ENCODE measurements around the gene CLCN5.

The CLCN5 gene

DNA sequence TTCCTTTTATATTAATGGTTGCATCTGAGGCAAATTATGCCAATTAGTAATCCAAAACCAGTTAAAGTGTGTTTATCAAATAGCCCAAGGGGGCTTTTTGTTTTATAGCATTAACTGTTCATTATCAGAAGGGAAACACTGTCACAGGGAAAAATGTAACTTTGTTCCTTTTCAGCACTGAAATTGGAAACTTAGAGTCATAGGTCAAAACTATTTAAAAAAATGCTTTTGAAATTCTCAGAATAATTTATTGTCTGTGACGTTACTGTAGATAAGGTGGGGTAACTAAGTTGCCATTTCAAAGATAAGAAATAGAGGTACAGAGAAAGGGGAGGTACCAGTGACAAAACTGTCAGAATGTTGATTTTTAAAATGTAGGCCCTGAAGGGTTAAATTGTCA, 149.1 kb downstream of the CLCN5 start:
- H3K4me3 ChIP-seq (ENCODE audit: low read depth, low read length) = no peak overlapping the region
- TF ChIP-seq, protein P1, sequence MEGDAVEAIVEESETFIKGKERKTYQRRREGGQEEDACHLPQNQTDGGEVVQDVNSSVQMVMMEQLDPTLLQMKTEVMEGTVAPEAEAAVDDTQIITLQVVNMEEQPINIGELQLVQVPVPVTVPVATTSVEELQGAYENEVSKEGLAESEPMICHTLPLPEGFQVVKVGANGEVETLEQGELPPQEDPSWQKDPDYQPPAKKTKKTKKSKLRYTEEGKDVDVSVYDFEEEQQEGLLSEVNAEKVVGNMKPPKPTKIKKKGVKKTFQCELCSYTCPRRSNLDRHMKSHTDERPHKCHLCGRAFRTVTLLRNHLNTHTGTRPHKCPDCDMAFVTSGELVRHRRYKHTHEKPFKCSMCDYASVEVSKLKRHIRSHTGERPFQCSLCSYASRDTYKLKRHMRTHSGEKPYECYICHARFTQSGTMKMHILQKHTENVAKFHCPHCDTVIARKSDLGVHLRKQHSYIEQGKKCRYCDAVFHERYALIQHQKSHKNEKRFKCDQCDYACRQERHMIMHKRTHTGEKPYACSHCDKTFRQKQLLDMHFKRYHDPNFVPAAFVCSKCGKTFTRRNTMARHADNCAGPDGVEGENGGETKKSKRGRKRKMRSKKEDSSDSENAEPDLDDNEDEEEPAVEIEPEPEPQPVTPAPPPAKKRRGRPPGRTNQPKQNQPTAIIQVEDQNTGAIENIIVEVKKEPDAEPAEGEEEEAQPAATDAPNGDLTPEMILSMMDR (IDR thresholded peaks at IDR 0.05; ENCODE audit: low read depth, low read length) = no peak
- TF ChIP-seq MYC (IDR thresholded peaks at IDR 0.05; ENCODE audit: low read depth, low read length) (no peak), POLR2A (IDR thresholded peaks at IDR 0.05; ENCODE audit: extremely low read depth, insufficient read length) (no peak)
- TF ChIP-seq, protein P2, sequence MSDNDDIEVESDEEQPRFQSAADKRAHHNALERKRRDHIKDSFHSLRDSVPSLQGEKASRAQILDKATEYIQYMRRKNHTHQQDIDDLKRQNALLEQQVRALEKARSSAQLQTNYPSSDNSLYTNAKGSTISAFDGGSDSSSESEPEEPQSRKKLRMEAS (IDR thresholded peaks at IDR 0.05; ENCODE audit: low read depth, low read length) = no peak
- DNase-seq (ENCODE audit: low read depth) = no peak

DNA sequence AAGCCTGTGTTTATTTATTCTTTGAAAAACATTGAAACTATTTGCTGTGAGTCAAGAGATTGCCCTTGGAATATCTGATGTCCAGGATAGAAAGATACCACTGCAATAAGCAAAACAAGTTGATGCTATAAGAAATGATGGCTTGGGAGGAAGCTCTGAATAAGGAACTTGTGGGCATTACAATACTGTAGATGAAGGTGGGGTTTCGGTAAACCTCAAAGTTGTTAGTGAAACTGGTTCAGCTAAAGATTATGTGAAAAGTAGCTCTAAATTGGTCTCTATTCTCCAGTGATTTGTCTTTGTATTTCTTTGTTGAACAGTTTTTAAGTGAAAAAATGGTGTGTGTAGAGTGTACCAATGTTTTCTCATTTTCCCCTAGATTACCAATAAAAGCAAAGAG, 149.7 kb downstream of the CLCN5 start:
- TF ChIP-seq, protein P1 (IDR thresholded peaks at IDR 0.05; ENCODE audit: low read depth, low read length) = no peak
- TF ChIP-seq POLR2A (IDR thresholded peaks at IDR 0.05; ENCODE audit: extremely low read depth, insufficient read length) (no peak), MYC (IDR thresholded peaks at IDR 0.05; ENCODE audit: low read depth, low read length) (no peak)
- TF ChIP-seq, protein P2 (IDR thresholded peaks at IDR 0.05; ENCODE audit: low read depth, low read length) = no peak
- H3K4me3 ChIP-seq (ENCODE audit: low read depth, low read length) = no peak overlapping the region
- no peak for DNase-seq (ENCODE audit: low read depth)

DNA sequence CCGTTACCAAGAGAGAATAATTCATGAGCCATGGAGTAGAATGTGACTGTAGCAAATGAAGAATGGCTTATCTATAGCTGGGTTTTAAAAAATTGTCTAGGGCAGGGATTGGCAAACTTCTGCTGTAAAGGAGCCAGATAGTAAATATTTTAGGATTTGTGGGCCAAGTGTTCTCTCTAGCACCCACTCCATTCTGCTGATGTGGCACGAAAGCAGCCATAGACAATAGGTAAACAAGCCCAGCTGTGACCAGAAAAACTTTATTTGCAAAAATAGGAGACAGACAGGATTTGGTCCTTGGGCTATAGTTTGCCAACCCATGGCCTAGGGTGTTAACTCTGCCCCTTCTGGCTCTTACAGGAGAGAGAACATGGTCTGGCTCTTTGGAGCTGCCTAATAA, 151.2 kb downstream of the CLCN5 start:
- no peak overlapping the region for H3K4me3 ChIP-seq (ENCODE audit: low read depth, low read length)
- no peak for DNase-seq (ENCODE audit: low read depth)
- TF ChIP-seq, protein P1 (IDR thresholded peaks at IDR 0.05; ENCODE audit: low read depth, low read length) = no peak
- TF ChIP-seq MYC (IDR thresholded peaks at IDR 0.05; ENCODE audit: low read depth, low read length) = no peak
- TF ChIP-seq POLR2A (IDR thresholded peaks at IDR 0.05; ENCODE audit: extremely low read depth, insufficient read length) = no peak
- TF ChIP-seq, protein P2 (IDR thresholded peaks at IDR 0.05; ENCODE audit: low read depth, low read length) = no peak

DNA sequence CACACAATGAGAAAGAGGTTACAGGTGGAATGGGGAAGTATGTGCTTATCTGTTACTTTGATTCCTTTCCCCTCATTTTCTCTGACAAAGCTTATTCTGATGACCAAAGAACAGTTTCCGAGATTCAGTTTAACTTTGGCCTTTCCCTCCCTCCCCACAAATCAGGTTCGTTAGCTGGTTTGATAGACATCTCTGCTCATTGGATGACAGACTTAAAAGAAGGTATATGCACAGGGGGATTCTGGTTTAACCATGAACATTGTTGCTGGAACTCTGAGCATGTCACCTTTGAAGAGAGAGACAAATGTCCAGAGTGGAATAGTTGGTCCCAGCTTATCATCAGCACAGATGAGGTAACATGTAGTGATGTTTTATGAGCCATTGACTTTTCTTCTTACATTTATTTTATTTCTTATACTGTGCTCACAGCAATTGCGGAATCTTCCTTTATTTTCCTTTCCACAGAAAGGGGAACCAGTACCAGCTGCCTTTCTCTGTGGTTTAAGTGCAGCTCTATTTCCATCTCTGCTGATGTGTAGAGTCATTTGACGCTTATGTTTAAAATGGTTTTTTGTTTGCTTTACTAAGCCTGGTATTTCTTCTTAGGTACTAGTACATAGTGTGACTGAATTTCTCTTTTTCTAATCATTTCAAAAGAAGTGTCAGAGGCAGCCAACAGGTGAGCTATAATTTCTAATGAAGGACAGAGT, 153.4 kb downstream of the CLCN5 start:
- peak; percentile 5 for DNase-seq (ENCODE audit: low read depth)
- TF ChIP-seq POLR2A (IDR thresholded peaks at IDR 0.05; ENCODE audit: extremely low read depth, insufficient read length) = no peak
- TF ChIP-seq, protein P1 (IDR thresholded peaks at IDR 0.05; ENCODE audit: low read depth, low read length) = no peak
- H3K4me3 ChIP-seq (ENCODE audit: low read depth, low read length) = no peak overlapping the region

DNA sequence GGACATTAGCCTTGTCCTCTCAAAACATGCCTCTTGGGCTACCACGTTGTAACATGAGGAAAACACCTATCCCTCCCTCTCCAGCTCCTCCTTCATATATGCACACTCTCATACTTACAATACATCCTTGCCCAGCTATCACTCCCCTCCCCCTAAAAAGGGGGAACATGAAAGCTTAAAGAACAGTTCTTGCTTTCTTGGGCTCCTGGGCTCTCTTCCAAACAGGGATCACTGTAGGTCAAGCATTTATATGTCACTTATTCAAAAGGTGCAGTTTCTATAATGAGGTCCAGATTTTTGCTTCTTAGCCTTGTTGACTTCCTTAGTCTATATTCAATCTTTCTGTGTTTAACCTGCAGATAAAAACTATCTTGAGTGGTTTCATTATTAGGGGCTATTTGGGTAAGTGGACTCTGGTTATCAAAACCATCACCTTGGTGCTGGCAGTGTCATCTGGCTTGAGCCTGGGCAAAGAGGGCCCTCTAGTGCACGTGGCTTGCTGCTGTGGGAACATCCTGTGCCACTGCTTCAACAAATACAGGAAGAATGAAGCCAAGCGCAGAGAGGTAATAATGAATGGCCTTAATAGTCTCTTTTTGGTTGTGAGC, 159.0 kb downstream of the CLCN5 start:
- no peak for TF ChIP-seq MYC (IDR thresholded peaks at IDR 0.05; ENCODE audit: low read depth, low read length)
- TF ChIP-seq, protein P2 (IDR thresholded peaks at IDR 0.05; ENCODE audit: low read depth, low read length) = no peak
- TF ChIP-seq POLR2A (IDR thresholded peaks at IDR 0.05; ENCODE audit: extremely low read depth, insufficient read length) = no peak
- TF ChIP-seq, protein P1 (IDR thresholded peaks at IDR 0.05; ENCODE audit: low read depth, low read length) = peak; percentile 25
- peak; percentile 37 for DNase-seq (ENCODE audit: low read depth)
- H3K4me3 ChIP-seq (ENCODE audit: low read depth, low read length) = no peak overlapping the region

Data from NB4 (cell line).